ENCODE measurements around the gene ALG3. TPM values are rescaled to one million over a fixed set of nuclear protein-coding genes. Genes with fewer than 3 reads are reported as not detected.
A peak's percentile ranks its signal among the peaks of the same experiment; 100 is the strongest.

Gene ALG3
- total and polyA plus RNA-seq, 2 donors (not counting 3 experiments of a cell fraction or from before 2014, with no cell fraction given): 42.9 to 99.9 TPM

- CTCF ChIA-PET: interaction anchor here (1.3 to 3.4 kb wide), 6 partner anchors 9 to 125 kb away, joined by 3 to 16 read pairs (median 6); partner anchors contain the start of genes EEF1AKMT4 and EIF2B5
- Histone ChIP-seq H3K9me3 (replicated peaks; ENCODE audit: control insufficient read depth, insufficient read depth, low read length) (no peaks in the 10 kb centered on the region), H3K4me1 (ENCODE audit: control insufficient read depth, extremely low read depth, insufficient read depth, low read length) (peaks cover 13% of the 10 kb centered on the region), H3K27me3 (ENCODE audit: control insufficient read depth in 2 of 2, insufficient read depth in 2 of 2, low read length in 2 of 2) (peaks cover 26 to 36% of the 10 kb centered on the region in 2 experiments), H3K4me3 (replicated peaks in 1 of 3; ENCODE audit: insufficient read depth in 1 of 3, low read depth in 1 of 3, low read length in 3 of 3) (peak overlapping the region in 1 of 3 experiments; percentile 18), H3K36me3 (ENCODE audit: control insufficient read depth in 2 of 2, extremely low read depth in 1 of 2, insufficient read depth in 2 of 2, low read length in 2 of 2) (no peaks in the 10 kb centered on the region), H2AFZ (ENCODE audit: low read depth, low read length) (no peak overlapping the region), H3K79me2 (ENCODE audit: control insufficient read depth, insufficient read depth, low read length) (no peaks in the 10 kb centered on the region), H3K9me1 (replicated peaks; ENCODE audit: control insufficient read depth, extremely low read depth, insufficient read depth, low read length) (no peaks in the 10 kb centered on the region), H3K9ac (replicated peaks; ENCODE audit: extremely low read depth, insufficient read depth, low read length) (no peak overlapping the region), H3K27ac (ENCODE audit: insufficient read depth, low read depth, low read length) (no peak overlapping the region), H3K4me2 (ENCODE audit: insufficient read depth, low read length) (peak overlapping the region; percentile 32), H4K20me1 (replicated peaks; ENCODE audit: control insufficient read depth, extremely low read depth, insufficient read depth, low read length) (no peaks in the 10 kb centered on the region)
- BruUV-seq (replicated peaks): no TSS peak
- DNase-seq (ENCODE audit: low read depth, low spot score): no peak
- dilution Hi-C loops (cut with MboI; ENCODE audit: extremely low pct_ligation_motif_present, low sequenced_read_pairs): no loop called here
- intact Hi-C loops (cut with micrococcal nuclease): loop anchor here (1.0 kb wide), 1 partner anchor 20 kb away; no protein-coding TSS in a partner anchor
- TF ChIP-seq JUN (IDR thresholded peaks at IDR 0.05; ENCODE audit: borderline replicate concordance, insufficient read depth, insufficient read length, low read depth): no peak
- no peak for TF ChIP-seq MYC (IDR thresholded peaks at IDR 0.05; ENCODE audit: low read depth, low read length)
- TF ChIP-seq CTCF (IDR thresholded peaks at IDR 0.05; ENCODE audit: extremely low read depth in 1 of 2, insufficient read depth in 1 of 2, low read depth in 1 of 2, low read length in 2 of 2): no peak
- peak; percentile 99 for TF ChIP-seq EZH2 (IDR thresholded peaks at IDR 0.05; ENCODE audit: borderline replicate concordance, low read depth, low read length, severe bottlenecking)
- FAIRE-seq: no peak
- POLR2A ChIA-PET: no interaction called here
Measured at GRCh38 chr3:184260724-184261269, 12.0 kb upstream of the ALG3 start.

Data from endothelial cell of umbilical vein (primary cell).